ENCODE results near the gene OVCH2. TPM values are rescaled to one million over a fixed set of nuclear protein-coding genes. Genes with fewer than 3 reads are reported as not detected.

Gene OVCH2
- total RNA-seq, 1 donor from 2014 or later = under 0.01 TPM

- no peak for TF ChIP-seq CTCF (IDR thresholded peaks at IDR 0.05; ENCODE audit: insufficient read depth, low read length, severe bottlenecking)
- FAIRE-seq (peak; percentile 93), DNase-seq (ENCODE audit: low read depth) (peak; percentile 66)
- H3K4me3 ChIP-seq (ENCODE audit: low read depth, low read length) = no peak overlapping the region
- H3K27me3 ChIP-seq (ENCODE audit: control insufficient read depth, insufficient read depth, low read length) = no peaks in the 10 kb centered on the region
- peaks cover 2% of the 10 kb centered on the region for H3K36me3 ChIP-seq (ENCODE audit: control insufficient read depth, insufficient read depth, low read length)
These were observed 37.4 kb downstream of the OVCH2 start for GRCh38 chr11:7668911-7669310.

- H3K27me3 ChIP-seq (ENCODE audit: control insufficient read depth, insufficient read depth, low read length) = no peaks in the 10 kb centered on the region
- H3K36me3 ChIP-seq (ENCODE audit: control insufficient read depth, insufficient read depth, low read length) = peaks cover 2% of the 10 kb centered on the region
- H3K4me3 ChIP-seq (ENCODE audit: low read depth, low read length) = no peak overlapping the region
- no peak for TF ChIP-seq CTCF (IDR thresholded peaks at IDR 0.05; ENCODE audit: insufficient read depth, low read length, severe bottlenecking)
- no peak for DNase-seq (ENCODE audit: low read depth)
- no peak for FAIRE-seq
These were observed 37.8 kb downstream of the OVCH2 start for GRCh38 chr11:7668464-7668863.

- Histone ChIP-seq H3K36me3 (ENCODE audit: control insufficient read depth, insufficient read depth, low read length) (peaks cover 2% of the 10 kb centered on the region), H3K4me3 (ENCODE audit: low read depth, low read length) (no peak overlapping the region), H3K27me3 (ENCODE audit: control insufficient read depth, insufficient read depth, low read length) (no peaks in the 10 kb centered on the region)
- DNase-seq (ENCODE audit: low read depth) (no peak), FAIRE-seq (no peak)
- no peak for TF ChIP-seq CTCF (IDR thresholded peaks at IDR 0.05; ENCODE audit: insufficient read depth, low read length, severe bottlenecking)
These were observed 38.8 kb downstream of the OVCH2 start for GRCh38 chr11:7667460-7667859.

- DNase-seq (ENCODE audit: low read depth) (no peak), FAIRE-seq (no peak)
- no peak overlapping the region for H3K4me3 ChIP-seq (ENCODE audit: low read depth, low read length)
- no peaks in the 10 kb centered on the region for H3K27me3 ChIP-seq (ENCODE audit: control insufficient read depth, insufficient read depth, low read length)
- peaks cover 2% of the 10 kb centered on the region for H3K36me3 ChIP-seq (ENCODE audit: control insufficient read depth, insufficient read depth, low read length)
- TF ChIP-seq CTCF (IDR thresholded peaks at IDR 0.05; ENCODE audit: insufficient read depth, low read length, severe bottlenecking) = no peak
These were observed 39.9 kb downstream of the OVCH2 start for GRCh38 chr11:7666292-7666866.

- Histone ChIP-seq H3K4me3 (ENCODE audit: low read depth, low read length) (no peak overlapping the region), H3K27me3 (ENCODE audit: control insufficient read depth, insufficient read depth, low read length) (no peaks in the 10 kb centered on the region), H3K36me3 (ENCODE audit: control insufficient read depth, insufficient read depth, low read length) (peaks cover 2% of the 10 kb centered on the region)
- DNase-seq (ENCODE audit: low read depth) = peak; percentile 74
- peak; percentile 85 for FAIRE-seq
- peak; percentile 98 for TF ChIP-seq CTCF (IDR thresholded peaks at IDR 0.05; ENCODE audit: insufficient read depth, low read length, severe bottlenecking)
These were observed 40.6 kb downstream of the OVCH2 start for GRCh38 chr11:7665473-7666291.
